Progenitor cell of endocrine pancreas (in vitro differentiated cells): Measurements from ENCODE around the gene HSPB3. TPM values are rescaled to one million over a fixed set of nuclear protein-coding genes. Genes with fewer than 3 reads are reported as not detected.
"Not testable (repeated sequence)": the region's sequence is repeated elsewhere in the genome, so short reads cannot be mapped to it uniquely, and the experiment has no call there.

ENCODE experiments used
- DNase-seq: peaks from one replicate; pipeline ENCODE4 v3.0.0; 2021; ENCODE audit warnings: low spot score; ENCODE audit not compliant: unreplicated experiment
- H3K27ac Mint-ChIP-seq: 2 replicates; pipeline ENCODE4 v1.8.0; 2021; ENCODE audit warnings: mild to moderate bottlenecking, moderate library complexity, mixed read lengths
- H3K27me3 Mint-ChIP-seq: 2 replicates; pipeline ENCODE4 v1.8.0; 2021; ENCODE audit warnings: mixed read lengths
- H3K36me3 Mint-ChIP-seq: 2 replicates; pipeline ENCODE4 v1.8.0; 2022; ENCODE audit warnings: mixed read lengths; ENCODE audit not compliant: insufficient read depth
- H3K4me1 Mint-ChIP-seq: 2 replicates; pipeline ENCODE4 v1.8.0; 2021; ENCODE audit warnings: low read depth, mixed read lengths
- H3K4me3 Mint-ChIP-seq: 2 replicates; pipeline ENCODE4 v1.8.0; 2021; ENCODE audit warnings: low read depth, mild to moderate bottlenecking, moderate library complexity, mixed read lengths
- H3K9me3 Mint-ChIP-seq: 2 replicates; pipeline ENCODE4 v1.8.0; 2021; ENCODE audit warnings: low read depth, mixed read lengths
- CTCF ChIP-seq: fragments of 200-600 bp; sonication (generic); IDR thresholded peaks from one replicate; pipeline ENCODE4 v1.5.0; 2021; ENCODE audit warnings: antibody characterized with exemption, mild to moderate bottlenecking; ENCODE audit not compliant: unreplicated experiment
- total RNA-seq: library from RNA; stranded (reverse); gene quantifications from 2 replicates; pipeline ENCODE4 v1.2.1, GENCODE V29; 2021

The HSPB3 gene
- total RNA-seq, 1 donor from 2014 or later = not detected

- Mint-ChIP-seq H3K4me1 (no peaks in the 10 kb centered on the region), H3K27me3 (no peaks in the 10 kb centered on the region), H3K4me3 (no peak overlapping the region), H3K27ac (no peak overlapping the region), H3K36me3 (no peaks in the 10 kb centered on the region), H3K9me3 (no peaks in the 10 kb centered on the region)
- no peak for DNase-seq
- TF ChIP-seq CTCF = no peak
These were observed 22.5 kb downstream of the HSPB3 start for GRCh38 chr5:54477941-54478478.

GRCh38 chr5:54480296-54480695 lies 24.8 kb downstream of the HSPB3 start:
- TF ChIP-seq CTCF = no peak
- Mint-ChIP-seq H3K4me1 (no peaks in the 10 kb centered on the region), H3K4me3 (no peak overlapping the region), H3K9me3 (peaks cover 2% of the 10 kb centered on the region), H3K27me3 (no peaks in the 10 kb centered on the region), H3K27ac (no peak overlapping the region), H3K36me3 (no peaks in the 10 kb centered on the region)
- DNase-seq = no peak

DNA sequence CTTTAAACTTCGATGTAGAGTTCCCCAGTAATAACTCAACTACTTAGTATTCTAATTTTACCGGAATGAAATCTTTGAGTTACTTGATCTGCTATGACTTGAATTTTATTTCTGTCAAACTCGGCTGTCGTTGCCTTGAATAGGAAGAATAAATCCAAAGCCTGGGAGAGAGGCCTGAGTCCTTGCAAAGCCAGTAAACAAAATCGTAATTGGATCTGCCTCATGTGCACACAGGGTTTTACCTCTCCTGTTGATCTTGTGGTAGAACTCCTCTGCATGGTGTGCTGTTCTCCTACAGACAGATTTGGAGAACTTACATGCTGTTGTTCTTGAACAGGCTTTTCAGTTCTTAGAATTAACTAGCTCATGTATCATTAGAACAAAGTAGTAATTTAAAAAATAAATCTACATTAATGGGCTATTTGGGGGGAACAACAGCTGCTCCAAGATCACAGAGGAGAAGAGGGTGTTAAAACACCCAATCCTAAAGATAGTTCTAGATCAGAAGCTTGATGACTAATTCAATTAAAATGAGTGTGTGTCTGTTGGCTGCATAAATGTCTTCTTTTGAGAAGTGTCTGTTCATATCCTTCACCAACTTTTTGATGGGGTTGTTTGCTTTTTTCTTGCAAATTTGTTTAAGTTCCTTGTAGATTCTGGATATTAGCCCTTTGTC lies 28.9 kb downstream of the HSPB3 start:
- H3K4me1 Mint-ChIP-seq = no peaks in the 10 kb centered on the region
- H3K9me3 Mint-ChIP-seq = peaks cover 8% of the 10 kb centered on the region
- no peak for DNase-seq
- no peak overlapping the region for H3K27ac Mint-ChIP-seq
- H3K27me3 Mint-ChIP-seq = no peaks in the 10 kb centered on the region
- H3K36me3 Mint-ChIP-seq = no peaks in the 10 kb centered on the region
- no peak for TF ChIP-seq CTCF
- H3K4me3 Mint-ChIP-seq = no peak overlapping the region

- H3K27me3 Mint-ChIP-seq, H3K27ac Mint-ChIP-seq, H3K4me3 Mint-ChIP-seq, H3K9me3 Mint-ChIP-seq, DNase-seq, H3K4me1 Mint-ChIP-seq, H3K36me3 Mint-ChIP-seq: not testable (repeated sequence)
These were observed 30.2 kb downstream of the HSPB3 start for GRCh38 chr5:54485659-54486058.

DNA sequence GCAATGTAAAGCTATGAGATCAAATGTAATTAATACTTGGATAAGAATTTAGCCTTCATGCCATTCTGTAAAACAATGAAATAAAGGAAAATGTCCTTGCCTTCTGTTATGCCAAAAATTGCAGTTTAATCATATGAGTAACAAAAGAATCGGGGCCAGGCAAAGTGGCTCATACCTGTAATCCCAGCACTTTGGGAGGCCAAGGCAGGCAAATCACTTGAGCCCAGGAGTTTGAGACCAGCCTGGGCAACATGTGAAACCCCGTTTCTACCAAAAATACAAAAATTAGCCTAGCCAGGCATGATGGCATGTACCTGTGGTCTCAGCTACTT lies 34.1 kb downstream of the HSPB3 start:
- H3K4me1 Mint-ChIP-seq, DNase-seq, H3K4me3 Mint-ChIP-seq, H3K36me3 Mint-ChIP-seq, H3K27me3 Mint-ChIP-seq, H3K9me3 Mint-ChIP-seq, H3K27ac Mint-ChIP-seq: not testable (repeated sequence)

DNA sequence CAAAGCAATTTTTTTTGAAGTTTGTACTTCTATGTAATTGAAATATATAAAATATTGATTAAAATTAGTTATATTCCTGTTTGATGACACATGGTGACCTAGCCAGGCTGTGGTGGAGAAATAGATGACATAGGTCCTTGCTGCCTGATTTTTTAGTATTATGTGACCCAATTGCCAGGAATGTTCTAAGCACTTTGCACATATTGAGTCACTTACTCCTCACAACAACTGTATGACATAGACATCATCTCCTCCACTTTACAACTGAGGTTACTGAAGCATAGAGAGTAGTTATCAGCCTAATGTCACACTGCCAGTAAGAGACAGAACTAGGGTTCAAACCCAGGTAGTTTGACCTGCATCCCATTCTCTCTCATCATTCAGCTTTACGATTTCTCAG lies 35.8 kb downstream of the HSPB3 start:
- TF ChIP-seq CTCF = no peak
- H3K9me3 Mint-ChIP-seq = no peaks in the 10 kb centered on the region
- no peaks in the 10 kb centered on the region for H3K4me1 Mint-ChIP-seq
- DNase-seq = no peak
- H3K36me3 Mint-ChIP-seq = no peaks in the 10 kb centered on the region
- H3K27ac Mint-ChIP-seq = no peak overlapping the region
- H3K4me3 Mint-ChIP-seq = no peak overlapping the region
- H3K27me3 Mint-ChIP-seq = no peaks in the 10 kb centered on the region
